GM12878 (cell line): ENCODE data around the gene COL28A1. TPM values are rescaled to one million over a fixed set of nuclear protein-coding genes. Genes with fewer than 3 reads are reported as not detected.

Source experiments
- ATAC-seq: fragments of 200-7000 bp; cut with Tn5 transposase; 3 replicates; pipeline ENCODE4 v1.9.1; 2020; ENCODE audit warnings: mild to moderate bottlenecking, moderate library complexity
- BruUV-seq: library from RNA; stranded (reverse); fragments of 400-500 nt; replicated peaks from 2 replicates; lab custom pipeline; 2021; lab: Mats Ljungman, UMichigan
- CTCF ChIA-PET: fragments of 300-600 bp; sonication (Branson Sonifier 250); formaldehyde crosslinking; extraction: SDS; loops from one replicate; lab custom pipeline; 2021; ENCODE audit warnings: inconsistent platforms; lab: Yijun Ruan, JAX
- POLR2A ChIA-PET: fragments of 350-600 bp; formaldehyde crosslinking; extraction: SDS; loops from one replicate; lab custom pipeline; 2021; ENCODE audit warnings: inconsistent platforms; lab: Charles Lee
- RAD21 ChIA-PET: fragments of 300-600 bp; sonication (Branson Sonifier 250); formaldehyde crosslinking; loops from one replicate; lab custom pipeline; 2023; ENCODE audit warnings: antibody characterized with exemption; ENCODE audit not compliant: unreplicated experiment; lab: Charles Lee
- SMC1A ChIA-PET: fragments of 300-600 bp; sonication (Branson Sonifier 250); formaldehyde crosslinking; loops from one replicate; lab custom pipeline; 2023; ENCODE audit not compliant: unreplicated experiment, uncharacterized antibody; lab: Charles Lee
- DNase-seq: peaks from one replicate; pipeline ENCODE4 v3.0.0-alpha.2; 2011; ENCODE audit warnings: low read depth, low spot score
- FAIRE-seq: peaks from 3 replicates; lab custom pipeline; 2011; peaks lifted over from hg19 to GRCh38; lab: Jason Lieb, UNC
- H2AFZ ChIP-seq: 2 replicates; pipeline ENCODE4 v1.6.0; 2011; ENCODE audit warnings: low read depth, low read length, control low read depth; ENCODE audit not compliant: control insufficient read depth
- H3K27ac ChIP-seq: 2 replicates; pipeline ENCODE4 v1.5.1; 2011; ENCODE audit warnings: control low read depth; ENCODE audit not compliant: control insufficient read depth, insufficient read depth
- H3K27me3 ChIP-seq, 2 experiments: replicated peaks in 1 of 2; 2 replicates each; pipeline versions ENCODE4 v1.6.0 to v1.6.1; 2011; ENCODE audit warnings: low read length in 1 of 2; ENCODE audit not compliant: control insufficient read depth in 2 of 2, insufficient read depth in 2 of 2
- H3K36me3 ChIP-seq, 2 experiments: 2 replicates each; pipeline ENCODE4 v1.5.1; 2011; ENCODE audit warnings: low read length in 1 of 2; ENCODE audit not compliant: control insufficient read depth in 2 of 2, insufficient read depth in 2 of 2
- H3K4me1 ChIP-seq: 2 replicates; pipeline ENCODE4 v1.6.1; 2011; ENCODE audit warnings: mild to moderate bottlenecking, low read length, moderate library complexity, mixed read lengths; ENCODE audit not compliant: control insufficient read depth, insufficient read depth
- H3K4me2 ChIP-seq: 2 replicates; pipeline ENCODE4 v1.6.0; 2011; ENCODE audit warnings: control low read depth; ENCODE audit not compliant: control insufficient read depth, insufficient read depth
- H3K4me3 ChIP-seq: fragments of 200-600 bp; sonication (generic); 2 replicates; pipeline ENCODE4 v1.5.1; 2016
- H3K79me2 ChIP-seq: 2 replicates; pipeline ENCODE4 v1.6.0; 2011; ENCODE audit warnings: low read length; ENCODE audit not compliant: control insufficient read depth, insufficient read depth
- H3K9ac ChIP-seq: 2 replicates; pipeline ENCODE4 v1.8.0; 2011; ENCODE audit warnings: low read length, control low read depth, mixed read lengths; ENCODE audit not compliant: control insufficient read depth, insufficient read depth
- H3K9me3 ChIP-seq: replicated peaks from 3 replicates; pipeline ENCODE4 v1.5.1; 2011; ENCODE audit warnings: mild to moderate bottlenecking, low read length; ENCODE audit not compliant: control insufficient read depth, insufficient read depth
- H4K20me1 ChIP-seq: 2 replicates; pipeline ENCODE4 v1.6.0; 2011; ENCODE audit not compliant: control insufficient read depth, insufficient read depth
- ATF7 ChIP-seq: fragments of 450-650 bp; IDR thresholded peaks from 2 replicates; pipeline ENCODE4 v1.6.1; 2016; ENCODE audit warnings: low read depth, mild to moderate bottlenecking
- MLLT1 ChIP-seq: fragments of 450-650 bp; IDR thresholded peaks from 2 replicates; pipeline ENCODE4 v1.6.1; 2016; ENCODE audit warnings: mild to moderate bottlenecking
- TCF12 ChIP-seq: IDR thresholded peaks from 2 replicates; pipeline ENCODE4 v1.6.1; 2011; ENCODE audit warnings: low read depth, mild to moderate bottlenecking, low read length
- YY1 ChIP-seq: IDR thresholded peaks from 2 replicates; pipeline ENCODE4 v1.6.1; 2011; ENCODE audit warnings: low read depth, mild to moderate bottlenecking, low read length
- WGBS: methylation state at CpG from one replicate; pipeline ENCODE4 v1.1.6; 2016; ENCODE audit warnings: low lambda C conversion rate; ENCODE audit not compliant: insufficient replicate concordance, insufficient coverage; ENCODE audit errors: missing lambda C conversion rate; 5-methylcytosine and 5-hydroxymethylcytosine counted together
- in situ Hi-C: fragments of 300-500 bp; cut with MboI; formaldehyde crosslinking; loops from 9 replicates; pipeline ENCODE4 v1.14.3; 2018; ENCODE audit warnings: mixed read lengths
- intact Hi-C: fragments of 100-400 bp; cut with micrococcal nuclease; formaldehyde crosslinking; loops from one replicate; pipeline ENCODE4 v1.14.2; 2022; ENCODE audit not compliant: unreplicated experiment
- polyA plus RNA-seq, 11 experiments: library from polyadenylated mRNA; depleted of rRNA in 4 of 11; unstranded in 6 of 11; stranded (reverse) in 5 of 11; fragments of >200 nt; fragmentation: Nextera tagmentation in 4 of 11; fragmentation: Illumina TruSeq in 1 of 11; extraction: Ambion mirVana in 4 of 11; extraction: Trizol in 1 of 11; gene quantifications; 1 replicate in 1 of 11; 2 replicates in 10 of 11; pipeline versions ENCODE4 v1.2.1 to v1.2.3, GENCODE V29; 2011 to 2016; ENCODE audit warnings: inconsistent platforms in 2 of 11, missing spikeins in 2 of 11, low read depth in 1 of 11
- total RNA-seq, 4 experiments: library from RNA; depleted of rRNA in 3 of 4; stranded (reverse); fragments of >200 nt in 3 of 4; fragmentation: Illumina TruSeq in 1 of 4; extraction: Trizol in 1 of 4; gene quantifications; 2 replicates each; pipeline versions ENCODE4 v1.2.1 to v1.2.3, GENCODE V29; 2013 to 2021

The COL28A1 gene
- total and polyA plus RNA-seq, 10 of the 15 experiments (the other 5 are each of a cell fraction or from before 2014, with no cell fraction given): 0.05 to 0.22 TPM; not detected in 8

GRCh38 chr7:7565746-7566650 is 30.3 kb upstream of the COL28A1 start:
- Histone ChIP-seq H3K4me2 (peak overlapping the region; percentile 51), H3K79me2 (peaks cover 42% of the 10 kb centered on the region), H3K4me3 (peak overlapping the region; percentile 89; the same call in 1 of the 2 replicates), H2AFZ (peak overlapping the region; percentile 94), H3K9ac (peak overlapping the region; percentile 93), H3K36me3 (no peaks in the 10 kb centered on the region), H3K27ac (peak overlapping the region; percentile 99), H3K9me3 (no peaks in the 10 kb centered on the region), H3K4me1 (peaks cover 8% of the 10 kb centered on the region), H3K27me3 (no peaks in the 10 kb centered on the region), H4K20me1 (no peaks in the 10 kb centered on the region)
- intact Hi-C loops: loop anchor here (5.0 kb wide), 4 partner anchors 251 to 551 kb away; partner anchors contain the start of gene GLCCI1
- FAIRE-seq (no peak), ATAC-seq (no peak), DNase-seq (no peak)
- TF ChIP-seq YY1 (no peak), ATF7 (0 out of 2 replicates have a peak, but pooled peaks have one; percentile 12), MLLT1 (0 out of 2 replicates have a peak, but pooled peaks have one; percentile 46), TCF12 (no peak)
- RAD21 ChIA-PET: interaction anchor here (2.8 kb wide), 1 partner anchor 75 kb away, joined by 22 read pairs; the partner anchor contains the start of gene UMAD1
- no TSS peak for BruUV-seq
- WGBS: 90% methylated on average over 23 of the region's 26 CpGs
- in situ Hi-C loops: no loop called here
- POLR2A ChIA-PET: no interaction called here
- SMC1A ChIA-PET: interaction anchor here (0.7 to 1.9 kb wide), 6 partner anchors 16 to 384 kb away, joined by 3 to 4 read pairs (median 4); no protein-coding TSS in a partner anchor
- CTCF ChIA-PET: interaction anchor here (0.6 kb wide), 1 partner anchor 112 kb away, joined by 3 read pairs; no protein-coding TSS in a partner anchor
